OCI-LY7 (cell line): Measurements from ENCODE around the gene RPL32.

Experiments used
- EZH2phosphoT487 ChIP-seq: fragments of 200-600 bp; sonication (generic); IDR thresholded peaks from 2 replicates; pipeline ENCODE4 v1.6.1; 2018; ENCODE audit warnings: low read depth, borderline replicate concordance, mild to moderate bottlenecking, mixed run types, antibody characterized with exemption, low read length, moderate library complexity, mixed read lengths
- TF ChIP-seq, protein P1 (sequence below): fragments of 200-600 bp; sonication (generic); conservative IDR thresholded peaks from 2 replicates; pipeline ENCODE4 v1.5.1; 2014; ENCODE audit warnings: mild to moderate bottlenecking, antibody characterized with exemption, low read length, moderate library complexity, mixed read lengths

DNA sequence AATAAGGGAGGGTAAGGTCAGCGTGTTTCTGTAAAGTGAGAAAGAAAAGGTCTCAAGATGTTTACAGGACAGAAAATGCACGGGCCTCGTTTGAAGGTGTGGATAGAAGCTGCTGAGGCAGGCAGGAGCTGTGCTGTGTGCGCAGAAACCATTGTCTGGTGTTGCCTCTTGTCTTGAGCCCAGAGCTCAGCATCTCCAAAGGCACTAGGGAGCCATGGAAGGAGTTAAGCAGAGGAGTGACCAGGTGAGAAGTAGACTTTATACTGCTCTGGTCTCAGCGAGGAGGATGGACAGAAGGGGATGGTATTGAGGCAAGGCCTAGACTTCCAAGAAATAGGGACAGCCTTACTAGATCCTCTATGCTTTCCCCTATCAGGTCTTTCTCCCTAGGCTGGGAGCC, 31.9 kb downstream of the RPL32 start:
- TF ChIP-seq, protein P1, sequence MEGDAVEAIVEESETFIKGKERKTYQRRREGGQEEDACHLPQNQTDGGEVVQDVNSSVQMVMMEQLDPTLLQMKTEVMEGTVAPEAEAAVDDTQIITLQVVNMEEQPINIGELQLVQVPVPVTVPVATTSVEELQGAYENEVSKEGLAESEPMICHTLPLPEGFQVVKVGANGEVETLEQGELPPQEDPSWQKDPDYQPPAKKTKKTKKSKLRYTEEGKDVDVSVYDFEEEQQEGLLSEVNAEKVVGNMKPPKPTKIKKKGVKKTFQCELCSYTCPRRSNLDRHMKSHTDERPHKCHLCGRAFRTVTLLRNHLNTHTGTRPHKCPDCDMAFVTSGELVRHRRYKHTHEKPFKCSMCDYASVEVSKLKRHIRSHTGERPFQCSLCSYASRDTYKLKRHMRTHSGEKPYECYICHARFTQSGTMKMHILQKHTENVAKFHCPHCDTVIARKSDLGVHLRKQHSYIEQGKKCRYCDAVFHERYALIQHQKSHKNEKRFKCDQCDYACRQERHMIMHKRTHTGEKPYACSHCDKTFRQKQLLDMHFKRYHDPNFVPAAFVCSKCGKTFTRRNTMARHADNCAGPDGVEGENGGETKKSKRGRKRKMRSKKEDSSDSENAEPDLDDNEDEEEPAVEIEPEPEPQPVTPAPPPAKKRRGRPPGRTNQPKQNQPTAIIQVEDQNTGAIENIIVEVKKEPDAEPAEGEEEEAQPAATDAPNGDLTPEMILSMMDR, result no peak
- no peak for TF ChIP-seq EZH2phosphoT487
